ENCODE data around the gene METTL6.
"Not testable (repeated sequence)": the region's sequence is repeated elsewhere in the genome, so short reads cannot be mapped to it uniquely, and the experiment has no call there.

Gene METTL6

GRCh38 chr3:15427182-15427880 lies at the start of gene METTL6, which contains the start of gene EAF1:
TSS of gene METTL6 (minus strand) at chr3:15427544. CDS start at chr3:15426511, 1,033 bp downstream.
TSS of gene EAF1 (plus strand) at chr3:15427598. CDS start at chr3:15427780, 182 bp downstream.
- peak; percentile 43 to 70 for DNase-seq

- peak in 1 of 2 experiments; percentile 27 for DNase-seq
These were observed 49.0 kb upstream of the METTL6 start for GRCh38 chr3:15476378-15476777.

GRCh38 chr3:15475161-15475560 lies 47.8 kb upstream of the METTL6 start:
- no peak for DNase-seq

GRCh38 chr3:15471861-15472260 lies 44.5 kb upstream of the METTL6 start:
- no peak for DNase-seq

- DNase-seq: no peak
These were observed 43.5 kb upstream of the METTL6 start for GRCh38 chr3:15470849-15471248.

GRCh38 chr3:15470261-15470660 lies 42.9 kb upstream of the METTL6 start:
- no peak for DNase-seq

GRCh38 chr3:15467227-15468181 lies 40.2 kb upstream of the METTL6 start:
- no peak for DNase-seq

GRCh38 chr3:15465876-15466585 lies 38.7 kb upstream of the METTL6 start:
- DNase-seq: no peak

GRCh38 chr3:15462451-15462850 lies 35.1 kb upstream of the METTL6 start:
- no peak for DNase-seq

- peak in 1 of 2 experiments; percentile 4 for DNase-seq
These were observed 33.7 kb upstream of the METTL6 start for GRCh38 chr3:15460891-15461531.

GRCh38 chr3:15458212-15458780 lies 31.0 kb upstream of the METTL6 start:
- no peak for DNase-seq

- not testable (repeated sequence) for DNase-seq
These were observed 29.6 kb upstream of the METTL6 start for GRCh38 chr3:15456915-15457314.

GRCh38 chr3:15456321-15456720 lies 29.0 kb upstream of the METTL6 start:
- no peak for DNase-seq

GRCh38 chr3:15455756-15456155 lies 28.4 kb upstream of the METTL6 start:
- DNase-seq: no peak

- no peak for DNase-seq
These were observed 27.6 kb upstream of the METTL6 start for GRCh38 chr3:15454965-15455364.

- no peak for DNase-seq
These were observed 26.8 kb upstream of the METTL6 start for GRCh38 chr3:15453991-15454625.

GRCh38 chr3:15453501-15453900 lies 26.2 kb upstream of the METTL6 start:
- no peak for DNase-seq

- no peak for DNase-seq
These were observed 25.6 kb upstream of the METTL6 start for GRCh38 chr3:15452961-15453360.

- DNase-seq: no peak
These were observed 24.8 kb upstream of the METTL6 start for GRCh38 chr3:15452156-15452555.

- no peak for DNase-seq
These were observed 24.1 kb upstream of the METTL6 start for GRCh38 chr3:15451216-15452113.
